CD4-positive, alpha-beta T cell treated with Interferon gamma for 1 hour (primary cell): ENCODE measurements around the gene SNRPD2.
"Not testable (repeated sequence)": the region's sequence is repeated elsewhere in the genome, so short reads cannot be mapped to it uniquely, and the experiment has no call there.

Experiments
- DNase-seq: peaks from one replicate; pipeline ENCODE4 v3.0.0-alpha.2; 2020

Gene SNRPD2

DNA sequence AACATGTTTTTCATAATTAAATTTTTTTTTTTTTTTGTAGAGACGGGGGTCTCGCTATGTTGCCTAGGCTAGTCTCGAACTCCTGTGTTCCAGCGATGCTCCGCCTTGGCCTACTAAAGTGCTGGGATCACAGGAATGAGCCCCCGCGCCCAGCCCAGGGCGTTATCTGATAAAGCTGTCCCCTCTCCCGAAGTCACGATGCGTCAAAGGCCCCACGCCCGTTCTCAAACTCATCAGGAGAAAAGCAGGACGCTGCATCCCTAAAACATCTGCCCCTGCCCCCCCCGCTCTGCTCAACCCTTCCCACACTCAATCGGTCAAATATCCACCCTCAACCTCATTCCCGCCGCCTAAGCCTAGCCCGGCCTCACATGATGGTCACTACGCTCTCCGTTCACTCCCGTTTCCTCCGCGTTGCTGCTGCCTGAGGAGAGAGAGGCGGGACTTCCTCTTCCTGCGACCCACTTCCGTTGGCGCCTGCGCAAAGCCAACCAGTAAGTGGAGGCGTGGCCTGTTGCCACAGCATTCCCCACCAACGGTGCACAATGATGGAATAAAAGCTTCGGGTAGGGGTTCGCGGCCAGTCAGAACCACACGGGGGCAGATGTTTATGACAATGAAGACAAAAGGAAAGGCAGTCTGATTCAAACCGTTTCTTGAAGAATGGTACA lies at the start of gene SNRPD2:
SNRPD2 (minus strand) TSS at position 438 of the 671 bp plus-strand sequence; CDS start at position 373, 65 bp downstream.
- DNase-seq: peak; percentile 91

DNA sequence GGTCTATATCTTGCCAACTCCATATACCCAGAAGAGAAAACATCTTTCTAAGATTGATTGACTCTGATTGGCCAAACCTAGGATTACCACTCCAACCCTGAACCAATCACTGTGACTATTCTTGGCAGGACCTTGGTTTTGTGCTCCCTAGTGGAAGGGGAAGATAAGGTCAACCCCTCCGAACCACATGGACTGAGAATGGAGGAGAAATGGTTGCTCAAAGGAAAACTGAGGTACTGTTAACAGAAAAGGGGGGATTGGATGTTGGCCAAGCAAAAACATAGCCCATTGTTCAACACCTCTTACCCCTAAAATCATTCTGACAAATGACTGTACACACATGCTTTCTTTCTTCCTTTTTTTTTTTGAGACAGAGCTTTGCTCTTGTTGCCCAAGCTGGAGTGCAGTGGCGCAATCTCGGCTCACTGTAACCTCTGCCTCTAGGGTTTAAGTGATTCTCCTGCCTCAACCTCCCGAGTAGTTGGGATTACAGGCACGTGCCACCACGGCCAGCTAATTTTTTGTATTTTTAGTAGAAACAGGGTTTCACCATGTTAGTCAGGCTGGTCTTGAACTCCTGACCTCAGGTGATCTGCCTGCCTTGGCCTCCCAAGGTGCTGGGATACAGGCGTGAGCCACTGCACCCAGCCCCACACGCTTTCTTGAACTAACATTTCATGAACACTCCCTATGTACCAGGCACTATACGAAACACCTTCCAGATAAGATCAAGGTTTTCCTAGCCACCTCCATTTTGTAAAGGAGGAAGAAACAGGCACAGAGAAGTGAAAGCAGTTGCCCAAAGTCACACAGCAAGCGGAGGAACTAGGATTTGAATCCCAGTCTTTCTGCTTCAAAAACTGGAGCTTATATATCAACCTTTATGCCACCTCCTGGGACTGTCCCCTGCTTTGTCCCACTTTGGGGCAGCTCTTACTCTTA lies 48.0 kb upstream of the SNRPD2 start:
- no peak for DNase-seq

DNA sequence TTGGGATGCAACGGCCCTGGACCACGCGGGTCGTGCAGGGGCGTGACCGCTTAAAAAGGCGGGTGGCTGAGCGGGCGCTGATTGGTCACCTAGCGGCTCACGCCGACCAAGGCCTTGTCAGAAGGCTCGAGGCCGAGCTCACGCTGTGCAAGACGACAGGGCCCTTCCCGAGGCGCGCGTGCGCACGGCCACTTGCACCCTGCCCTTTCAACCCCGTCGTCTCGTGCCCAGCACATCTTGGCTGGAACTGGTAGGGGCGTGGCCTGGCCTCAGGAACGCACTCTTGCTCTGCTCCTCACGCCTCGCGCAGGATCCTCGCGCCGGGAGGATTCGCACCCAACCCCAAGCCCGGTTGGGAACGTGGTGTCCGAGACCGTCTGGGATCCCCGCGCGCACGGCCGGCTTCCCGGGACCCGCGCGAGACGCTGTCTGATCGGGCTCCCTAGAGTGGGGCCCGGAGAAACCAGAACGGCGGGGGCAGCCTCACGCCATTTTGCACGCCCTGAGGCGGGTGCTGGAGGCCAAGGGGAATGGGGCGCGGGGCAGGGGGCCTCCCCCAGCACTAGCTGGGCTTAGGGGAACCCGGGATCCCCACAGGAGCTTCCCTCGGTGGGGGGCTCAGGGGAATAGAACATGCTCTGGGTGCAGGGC lies 41.5 kb upstream of the SNRPD2 start, which contains the start of gene MEIOSIN:
MEIOSIN (plus strand) TSS at position 280 of the 651 bp plus-strand sequence. CDS start 1,938 bp downstream, outside the sequence.
- no peak for DNase-seq

DNA sequence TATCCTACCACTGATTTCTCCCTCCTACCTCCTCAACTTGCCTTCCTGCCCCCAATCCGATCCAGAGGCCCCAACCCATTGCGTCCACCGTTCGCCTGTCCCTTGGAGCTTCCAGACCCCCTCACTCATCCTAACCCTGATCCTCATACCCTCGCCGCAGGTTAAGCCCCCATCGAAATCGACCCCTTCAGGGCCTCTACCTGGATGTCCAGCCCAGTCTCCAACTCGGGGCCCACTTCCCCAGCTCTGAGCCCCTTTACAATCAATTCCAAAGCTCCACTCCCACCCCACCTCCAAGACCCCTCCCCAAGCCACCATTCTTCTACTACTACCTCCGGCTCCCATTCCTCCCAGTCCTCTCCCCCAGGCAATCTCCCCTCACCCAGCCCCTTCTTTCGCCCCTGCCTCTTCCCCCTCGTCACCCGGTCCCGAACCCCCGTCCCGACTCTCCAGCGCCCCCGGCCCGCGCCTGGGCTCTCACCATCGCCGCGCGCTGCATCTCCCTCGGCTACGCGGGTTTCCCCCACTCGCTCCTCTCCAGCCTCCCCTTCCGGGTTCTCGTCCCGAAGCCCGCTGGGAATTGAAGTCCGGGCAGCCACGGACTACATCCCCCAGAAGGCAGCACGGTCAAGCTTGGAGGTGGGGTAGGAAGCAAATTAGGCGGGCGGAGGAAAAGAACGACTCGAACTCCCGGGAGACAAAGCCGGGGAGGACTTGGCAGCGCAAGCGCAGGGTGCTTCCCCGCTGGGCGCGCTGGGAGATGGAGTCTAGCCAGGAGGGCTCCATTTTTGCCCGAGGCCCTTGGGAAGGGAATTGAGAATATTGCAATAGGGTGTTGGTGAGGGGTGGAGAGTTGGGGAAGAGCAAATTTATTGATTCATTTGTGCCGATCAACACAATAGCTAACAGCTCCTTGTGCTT lies 38.9 kb upstream of the SNRPD2 start, which contains the start of gene FBXO46:
FBXO46 (minus strand) TSS at position 529 of the 921 bp plus-strand sequence. CDS start 17,401 bp downstream, outside the sequence.
- DNase-seq: peak; percentile 95

DNA sequence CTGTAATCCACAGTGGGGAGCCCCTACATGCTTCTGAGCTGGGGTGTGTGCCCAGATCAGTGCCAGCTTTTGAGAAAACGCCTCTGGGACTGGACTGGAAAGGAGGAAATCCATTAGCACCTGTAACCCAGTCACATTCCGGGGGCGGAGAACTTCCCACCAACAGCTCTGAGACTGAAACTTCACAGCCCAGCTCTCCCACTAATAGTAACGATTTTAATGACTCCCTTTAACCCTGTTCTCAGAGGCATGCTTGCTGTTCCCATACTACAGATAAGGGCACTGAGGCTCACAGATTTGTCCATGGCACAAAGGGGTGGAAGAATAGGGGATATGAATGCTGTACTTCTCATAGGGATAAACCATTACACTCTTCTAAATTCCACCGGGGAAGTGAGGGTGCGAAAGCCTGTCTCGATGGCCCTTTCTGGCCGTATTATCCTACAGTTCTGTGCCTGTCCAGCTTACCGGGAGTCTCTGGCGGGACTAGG lies 38.1 kb upstream of the SNRPD2 start:
- no peak for DNase-seq

DNA sequence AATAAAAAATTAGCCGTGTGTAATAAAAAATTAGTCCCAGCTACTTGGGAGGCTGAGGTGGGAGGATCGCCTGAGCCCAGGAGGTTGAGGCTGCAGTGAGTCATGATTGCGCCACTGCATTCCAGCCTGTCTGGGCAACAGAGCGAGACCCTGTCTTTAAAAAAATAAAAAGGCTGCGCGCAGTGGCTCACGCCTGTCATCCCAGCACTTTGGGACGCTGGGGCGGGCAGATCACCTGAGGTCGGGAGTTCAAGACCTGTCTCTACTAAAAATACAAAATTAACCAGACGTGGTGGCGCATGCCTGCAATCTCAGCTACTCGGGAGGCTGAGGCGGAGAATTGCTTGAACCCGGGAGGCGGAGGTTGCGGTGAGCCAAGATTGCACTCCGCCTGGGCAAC lies 36.9 kb upstream of the SNRPD2 start:
- not testable (repeated sequence) for DNase-seq

DNA sequence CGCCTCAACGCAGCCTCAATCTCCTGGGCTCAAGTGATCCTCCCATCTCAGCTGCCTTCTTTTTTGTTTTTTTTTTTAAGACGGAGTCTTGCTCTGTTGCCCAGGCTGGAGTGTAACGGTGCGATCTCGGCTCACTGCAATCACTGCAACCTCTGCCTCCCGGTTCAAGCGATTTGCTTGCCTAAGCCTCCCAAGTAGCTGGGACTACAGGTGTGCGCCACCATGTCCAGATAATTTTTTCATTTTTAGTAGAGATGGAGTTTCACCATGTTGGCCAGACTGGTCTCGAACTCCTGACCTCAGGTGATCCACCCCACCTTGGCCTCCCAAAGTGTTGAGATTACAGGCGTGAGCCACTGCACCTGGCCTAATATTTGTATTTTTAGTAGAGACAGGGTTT lies 28.3 kb upstream of the SNRPD2 start:
- DNase-seq: not testable (repeated sequence)

DNA sequence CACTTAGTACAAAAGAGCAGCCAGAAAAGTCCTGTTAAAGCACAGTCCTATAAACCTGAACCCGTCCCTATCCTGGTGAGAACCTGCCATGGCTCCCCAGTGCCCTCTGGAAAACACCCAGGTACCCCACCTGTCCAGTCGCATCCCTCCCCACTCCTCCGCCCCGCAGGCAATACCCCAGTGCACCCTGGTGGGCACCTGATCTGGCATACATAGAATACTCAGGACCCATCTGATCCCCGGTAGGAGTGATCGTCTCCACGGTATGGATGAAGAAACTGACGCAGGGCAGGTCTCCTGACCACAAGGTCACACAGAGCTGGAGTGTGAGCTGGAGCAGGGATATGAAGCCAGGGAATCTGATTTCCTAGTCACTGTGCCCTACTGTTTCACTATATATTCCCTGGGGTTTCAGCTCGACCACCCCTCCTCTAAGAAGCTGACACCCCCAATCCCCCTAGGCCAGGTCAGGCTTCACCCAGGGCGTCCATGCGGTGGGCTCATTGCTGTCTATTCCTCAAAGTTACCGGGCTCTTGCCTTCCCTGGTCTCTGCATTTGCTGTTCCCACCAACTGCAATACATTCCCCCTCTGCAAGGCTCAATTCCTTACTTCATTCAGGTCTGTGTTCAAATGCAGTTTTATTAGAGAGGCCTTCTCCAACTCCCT lies 26.4 kb upstream of the SNRPD2 start:
- DNase-seq: no peak

DNA sequence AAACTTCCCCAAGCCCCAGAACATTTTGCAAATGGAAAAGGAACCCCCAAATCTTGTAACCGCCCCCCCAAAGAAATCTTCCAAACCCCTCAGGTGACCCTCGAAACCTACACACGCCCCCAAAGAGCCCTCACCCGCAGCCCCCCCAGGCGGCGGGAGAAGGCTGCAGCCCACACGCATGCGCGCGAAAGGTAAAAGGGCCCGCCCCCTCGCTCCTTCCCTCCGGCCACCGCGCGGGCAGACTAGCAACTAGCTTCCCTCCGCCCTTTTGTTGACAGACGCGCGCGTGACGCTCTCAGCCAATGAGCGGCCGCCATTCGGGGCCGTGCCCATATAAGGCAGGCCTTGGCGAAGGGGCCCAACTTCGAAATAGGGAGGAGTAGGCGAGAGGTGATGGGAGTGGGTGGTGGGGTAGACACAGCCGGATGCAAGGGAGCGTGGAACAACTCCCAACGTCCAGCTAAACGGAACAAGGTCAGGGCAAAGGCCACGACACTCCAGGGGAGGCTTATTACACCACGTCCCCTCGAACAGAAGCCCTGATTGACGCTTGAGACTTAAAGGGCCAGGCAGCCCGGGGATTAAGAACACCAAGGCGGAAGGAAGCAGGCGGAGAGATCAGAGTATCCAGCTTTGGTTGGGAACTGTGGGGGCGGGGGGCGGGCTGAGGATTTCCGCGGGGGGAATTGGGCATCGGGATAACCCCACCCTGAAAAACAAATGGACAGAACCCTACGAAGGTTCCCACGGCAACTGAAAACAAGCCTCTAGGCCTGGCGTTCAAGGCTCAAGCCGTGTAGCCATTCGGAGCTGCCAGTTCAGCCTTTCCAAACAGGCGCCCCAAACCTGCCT lies 25.6 kb upstream of the SNRPD2 start:
- peak; percentile 99 for DNase-seq

DNA sequence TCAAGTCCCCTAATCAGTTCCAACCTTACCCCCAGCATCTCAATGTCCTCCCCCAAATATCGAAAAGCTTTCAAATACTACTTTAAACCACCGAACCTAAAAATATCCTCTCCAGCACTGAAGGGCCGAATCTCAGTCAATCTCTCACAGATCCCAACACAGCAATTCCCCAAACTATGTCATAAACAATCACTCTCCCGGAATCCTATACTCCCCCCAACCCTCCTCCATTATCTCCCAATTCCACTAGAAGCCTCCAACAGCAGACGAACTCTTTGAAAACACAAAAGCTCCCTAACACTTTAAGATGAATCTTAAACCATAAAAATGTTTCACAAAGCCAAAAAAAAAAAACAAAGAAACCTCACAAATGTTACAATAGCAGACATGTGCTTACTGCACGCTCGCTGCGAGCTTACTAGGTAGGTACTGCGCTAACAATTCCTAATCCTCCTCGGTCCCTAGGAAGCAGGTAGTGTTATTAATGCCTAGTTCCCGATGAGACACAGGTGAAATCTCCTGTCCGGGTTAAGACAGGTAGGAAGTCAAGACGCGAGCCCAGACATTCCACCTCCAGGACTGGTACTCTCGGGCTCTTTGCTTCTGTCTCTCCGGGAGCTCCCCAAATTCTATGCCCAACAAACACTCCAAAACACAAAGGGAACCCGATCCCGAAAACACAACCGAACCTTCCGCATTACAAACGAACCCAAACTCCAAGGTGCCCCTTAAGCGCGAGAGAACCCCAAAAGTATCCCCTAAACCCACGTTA lies 24.8 kb upstream of the SNRPD2 start:
- peak; percentile 5 for DNase-seq

DNA sequence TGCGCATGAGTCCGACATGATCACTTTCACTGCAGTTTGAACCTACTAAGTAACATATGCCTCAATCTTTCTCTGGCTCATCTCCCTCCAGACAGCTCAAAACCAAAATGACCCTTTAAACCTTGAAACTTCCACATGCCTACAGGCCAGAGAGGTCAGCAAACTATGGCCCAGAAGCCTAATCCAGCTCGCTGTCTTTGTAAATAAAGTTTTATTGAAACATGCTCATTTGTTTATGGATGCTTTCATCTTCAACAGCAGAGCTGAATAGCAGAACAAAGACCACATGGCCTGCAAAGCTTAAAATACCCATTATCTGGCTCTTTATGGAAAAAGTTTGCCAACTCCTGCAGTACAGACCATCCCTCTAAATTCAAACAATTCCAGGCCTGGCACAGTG lies 23.4 kb upstream of the SNRPD2 start:
- no peak for DNase-seq

DNA sequence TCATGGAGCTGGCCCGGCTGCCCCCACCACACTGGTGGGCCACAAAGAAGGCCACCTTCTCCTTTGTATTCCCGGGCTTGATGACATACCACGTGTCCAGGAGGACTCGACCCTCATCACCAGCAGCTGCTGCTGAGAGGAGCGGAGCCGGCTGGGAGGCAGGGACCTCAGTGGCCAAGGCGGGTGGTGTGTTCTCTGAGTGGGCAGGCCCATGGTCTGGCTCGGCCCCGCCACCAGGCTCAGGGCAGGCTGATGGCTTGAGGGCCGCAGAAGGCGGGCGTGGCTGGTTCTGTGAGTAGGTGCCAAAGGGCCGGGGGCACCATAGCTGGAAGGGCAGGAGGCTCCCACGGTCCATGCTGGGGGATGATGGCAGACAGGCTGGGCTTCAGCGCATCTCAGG lies 21.4 kb upstream of the SNRPD2 start:
- DNase-seq: no peak

DNA sequence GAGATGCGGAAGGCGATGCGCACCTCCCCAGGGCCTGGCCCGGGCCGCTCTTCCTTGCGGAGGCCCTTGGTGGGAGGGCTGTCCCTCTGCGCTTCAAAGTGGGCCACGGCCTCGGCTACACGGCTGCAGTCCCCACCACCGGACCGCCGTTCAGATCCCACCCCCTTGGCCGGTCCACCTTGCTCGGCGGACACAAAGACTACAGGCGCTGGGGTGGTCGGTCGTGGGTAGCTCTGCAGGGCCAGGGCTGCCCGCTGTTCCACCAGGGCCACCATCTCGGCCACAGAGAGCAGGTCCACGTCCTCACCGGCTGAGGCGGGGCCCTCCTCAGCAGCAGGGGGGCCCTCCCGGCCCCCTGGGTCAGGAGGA lies 20.9 kb upstream of the SNRPD2 start:
- no peak for DNase-seq

DNA sequence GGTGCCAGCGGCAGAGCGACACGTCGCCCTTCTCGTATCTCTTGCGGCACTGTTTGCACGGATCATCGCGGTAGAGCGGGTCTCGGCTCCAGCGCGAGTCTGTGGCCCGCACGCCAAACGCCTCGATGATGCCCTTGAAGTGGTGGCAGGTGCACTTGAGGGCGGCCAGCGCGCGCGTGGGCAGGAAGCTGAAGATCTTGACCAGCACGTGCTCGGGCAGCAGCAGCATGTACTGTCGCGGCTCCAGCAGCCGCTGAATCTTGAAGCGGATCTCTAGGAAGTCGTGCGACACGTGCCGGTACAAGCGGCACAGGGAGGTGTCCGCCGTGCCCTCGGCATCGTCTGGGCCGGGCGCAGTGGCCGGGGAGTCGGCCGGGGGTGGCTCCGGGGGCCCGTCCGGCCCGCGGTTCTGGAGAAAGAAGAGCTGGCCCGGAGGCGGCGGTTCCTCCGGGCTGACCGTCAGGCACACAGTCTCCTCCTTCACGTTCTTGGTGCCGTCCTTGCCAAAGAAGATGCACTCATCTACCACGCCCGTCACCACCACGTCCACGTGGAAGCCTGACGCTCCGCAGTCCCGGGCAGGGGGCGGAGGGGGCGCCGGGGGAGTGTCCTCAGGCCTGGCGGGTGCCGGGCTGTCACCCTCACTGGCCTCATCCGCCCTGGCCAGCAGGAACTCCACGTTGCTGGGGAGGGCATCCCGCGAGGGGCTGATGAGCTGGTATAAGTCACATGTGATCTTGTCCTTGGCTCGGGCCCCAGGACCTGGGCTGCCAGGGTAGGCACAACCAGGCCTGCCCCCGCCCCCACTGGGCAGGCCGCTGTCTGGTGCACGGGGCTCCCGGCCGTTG lies 20.3 kb upstream of the SNRPD2 start:
- no peak for DNase-seq

DNA sequence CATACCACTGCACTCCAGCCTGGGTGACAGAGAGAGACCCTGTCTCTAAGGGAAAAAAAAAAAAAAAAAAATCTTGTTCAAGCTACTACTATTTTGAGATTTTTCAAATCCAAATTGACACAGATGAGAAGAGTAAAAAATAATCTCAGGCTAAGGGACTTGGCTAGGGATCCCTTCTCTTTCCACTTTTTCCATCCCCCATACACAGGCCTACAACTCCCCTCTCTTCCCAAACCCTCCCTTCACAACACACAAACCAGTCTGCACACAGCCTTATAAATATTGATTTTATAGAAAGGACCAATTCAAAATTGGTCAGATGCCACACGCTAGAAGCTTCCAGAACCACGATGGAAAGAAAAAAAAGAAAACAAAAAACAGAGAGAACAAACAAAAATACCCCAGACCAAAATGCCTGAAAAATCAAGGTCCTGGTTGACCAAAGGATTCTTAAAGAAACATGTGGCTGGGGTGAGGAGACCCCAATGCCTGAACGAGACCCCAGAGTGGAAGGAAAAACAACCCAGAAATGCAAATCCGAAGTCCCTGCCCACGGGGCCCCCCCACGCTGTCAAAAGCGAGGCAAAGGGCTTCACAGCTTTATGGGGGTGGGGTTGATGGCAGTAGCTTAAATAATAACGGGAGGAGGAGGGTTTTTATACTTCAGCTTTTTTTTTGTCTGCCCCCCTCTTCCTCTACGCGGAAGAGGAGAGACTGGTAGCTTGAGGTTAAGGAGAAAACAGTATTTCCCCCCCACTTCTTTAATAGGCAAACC lies 18.8 kb upstream of the SNRPD2 start:
- DNase-seq: no peak

DNA sequence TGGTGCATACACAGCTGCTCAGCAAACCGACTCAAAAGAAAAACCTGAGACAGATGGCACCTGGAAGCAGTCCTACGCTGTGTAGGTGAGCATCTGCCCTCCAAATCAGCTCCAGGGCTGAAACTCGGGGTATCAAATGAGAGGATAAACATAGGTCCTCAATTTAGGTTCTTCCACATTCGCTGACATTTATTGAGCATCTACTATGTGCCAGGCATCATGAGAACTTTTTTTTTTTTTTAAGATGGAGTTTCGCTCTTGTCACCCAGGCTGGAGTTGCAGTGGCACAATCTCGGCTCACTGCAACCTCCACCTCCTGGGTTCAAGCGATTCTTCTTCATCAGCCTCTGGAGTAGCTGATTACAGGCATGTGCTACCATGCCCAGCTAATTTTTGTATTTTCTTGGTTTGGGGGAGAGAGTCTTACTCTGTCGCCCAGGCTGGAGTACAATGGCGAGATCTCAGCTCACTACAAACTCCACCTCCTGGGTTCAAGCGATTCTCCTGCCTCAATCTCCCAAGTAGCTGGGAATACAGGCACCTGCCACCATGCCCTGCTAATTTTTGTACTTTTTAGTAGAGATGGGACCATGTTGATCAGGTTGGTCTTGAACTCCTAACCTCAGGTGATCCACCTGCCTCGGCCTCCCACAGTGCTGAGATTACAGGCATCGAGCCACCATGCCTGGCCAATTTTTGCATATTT lies 14.1 kb upstream of the SNRPD2 start:
- no peak for DNase-seq

DNA sequence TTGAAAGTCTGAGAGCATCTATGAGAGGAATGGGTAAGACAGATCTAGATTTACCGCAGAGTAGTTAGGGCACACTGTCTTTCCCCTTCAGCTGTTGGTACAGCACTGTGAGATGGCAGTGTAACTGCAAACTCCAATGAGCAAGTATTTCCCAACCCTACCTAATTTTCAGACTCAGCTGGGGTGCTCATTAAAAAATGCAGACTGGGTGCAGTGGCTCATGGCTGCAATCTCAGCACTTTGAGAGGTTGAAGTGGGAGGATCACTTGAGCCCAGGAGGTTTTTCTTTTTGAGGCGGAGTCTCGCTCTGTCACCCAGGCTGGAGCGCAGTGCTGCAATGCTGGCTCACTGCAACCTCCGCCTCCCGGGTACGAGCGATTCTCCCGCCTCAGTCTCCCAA lies 13.4 kb upstream of the SNRPD2 start:
- DNase-seq: no peak
